ENCODE results near the gene FRAS1.

DNA sequence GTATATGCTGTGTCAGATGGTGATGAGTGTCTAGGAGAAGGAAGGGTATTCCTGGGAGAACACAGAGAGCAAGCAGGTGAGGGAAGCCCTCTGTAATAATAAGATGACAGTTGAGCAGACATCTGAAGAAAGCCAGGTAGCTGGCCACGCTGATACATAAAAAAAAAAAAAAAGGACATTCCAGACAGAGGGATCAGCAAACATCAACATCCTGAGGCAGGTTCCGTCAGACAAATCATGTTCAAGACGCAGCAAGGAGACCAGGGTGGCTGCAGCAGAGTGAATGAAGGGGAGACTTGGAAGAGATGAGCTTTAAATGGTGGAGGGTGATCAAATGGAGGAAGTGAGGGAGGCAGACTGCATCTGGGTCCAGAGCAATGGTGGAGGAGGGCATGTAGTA is 396.9 kb downstream of the FRAS1 start:
- no peak for TF ChIP-seq CTCF (IDR thresholded peaks at IDR 0.05)
- no peak for TF ChIP-seq POLR2A (IDR thresholded peaks at IDR 0.05)
